HTERT RPE-1 (cell line): ENCODE data around the gene CDK19.

ENCODE experiments used
- in situ Hi-C: fragments of 300-500 bp; cut with MboI; formaldehyde crosslinking; loops from 4 replicates; pipeline ENCODE4 v1.14.3; 2020; ENCODE audit warnings: low sequenced_read_pairs

Gene CDK19

DNA sequence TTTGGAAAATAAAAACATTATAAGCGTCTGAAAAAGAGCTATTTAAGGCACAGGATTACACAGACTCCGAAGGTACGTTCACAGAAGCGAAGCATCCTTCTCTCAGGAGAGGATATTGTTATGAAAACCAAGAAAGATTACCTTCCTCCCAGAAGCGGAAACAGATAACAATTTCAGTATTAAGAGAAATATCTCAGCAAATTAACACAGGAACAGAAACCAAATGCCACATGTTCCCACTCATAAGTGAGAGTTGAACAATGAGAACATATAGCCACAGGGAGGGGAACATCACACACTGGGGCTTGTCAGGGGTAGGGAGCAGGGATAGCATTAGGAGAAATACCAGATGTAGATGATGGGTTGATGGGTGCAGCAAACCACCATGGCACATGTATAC is 109.7 kb downstream of the CDK19 start:
- in situ Hi-C loops: no loop called here

DNA sequence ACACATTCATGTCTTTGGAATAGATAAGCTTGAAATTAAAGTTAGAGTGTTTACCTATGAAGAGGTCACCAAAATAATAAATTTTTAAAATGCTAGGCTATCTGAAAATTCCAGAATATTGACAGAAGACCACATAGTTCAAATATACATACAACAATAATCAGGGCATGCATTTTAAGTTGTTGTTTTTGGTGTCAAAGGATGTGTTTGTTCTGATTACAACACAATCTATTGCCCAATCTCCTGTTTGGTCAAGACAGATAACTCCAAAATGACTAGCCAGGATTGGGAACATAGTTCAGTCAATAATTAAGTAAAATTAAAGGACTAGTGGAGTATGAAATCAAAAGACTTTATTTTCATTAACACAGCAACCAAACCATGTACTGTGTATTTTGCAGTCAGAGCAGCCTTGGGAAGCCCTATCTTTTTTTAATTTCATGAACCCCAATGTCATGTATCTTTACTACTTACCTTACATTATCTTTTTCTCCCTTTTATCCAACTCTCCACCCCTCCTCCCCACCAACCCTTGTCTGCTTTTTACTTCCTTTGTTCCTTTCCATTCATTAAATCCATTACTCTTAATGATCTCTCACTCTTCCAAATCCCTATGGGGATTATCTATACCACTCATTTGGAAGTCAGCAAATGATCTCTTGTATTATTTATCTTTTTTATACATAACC is 111.2 kb downstream of the CDK19 start:
- in situ Hi-C loops: no loop called here

DNA sequence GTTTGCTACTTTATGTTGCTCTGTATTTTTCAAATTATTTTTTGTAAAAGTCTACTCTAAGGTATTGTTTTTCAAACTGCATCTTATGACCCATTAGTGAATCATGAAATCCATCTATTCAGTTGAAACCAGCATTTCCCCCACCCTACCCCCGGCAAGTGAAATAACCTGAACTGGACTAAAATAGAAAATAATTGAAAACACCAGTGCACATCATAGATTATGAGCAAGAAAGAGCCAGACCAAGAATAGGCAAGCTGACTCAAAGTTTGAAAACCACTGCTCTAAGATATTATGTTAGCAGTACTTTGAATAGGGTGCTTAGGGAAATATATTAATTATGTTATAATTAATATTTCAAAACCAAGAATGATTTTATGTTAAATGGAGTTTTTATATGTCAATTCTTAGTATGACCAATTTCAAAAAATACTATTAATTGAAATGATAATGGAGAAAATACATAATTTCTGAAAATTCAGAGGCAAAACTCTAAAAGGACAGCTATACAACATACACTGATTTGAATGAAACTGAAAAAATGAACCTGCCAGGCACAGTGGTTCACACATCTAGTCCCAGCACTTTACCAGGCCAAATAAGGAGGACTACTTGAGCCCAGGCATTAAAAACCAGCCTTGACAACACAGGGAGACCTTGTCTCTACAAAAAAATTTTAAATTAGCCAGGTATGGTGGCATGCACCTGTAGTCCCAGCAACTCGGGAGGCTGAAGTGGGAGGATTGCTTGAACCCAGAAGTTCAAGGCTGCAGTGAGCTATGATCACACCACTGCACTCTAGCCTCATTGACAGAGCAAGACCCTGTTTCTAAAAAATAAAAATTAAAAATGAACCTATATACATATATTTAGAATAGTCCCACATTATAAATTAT is 112.0 kb downstream of the CDK19 start:
- in situ Hi-C loops: no loop called here

DNA sequence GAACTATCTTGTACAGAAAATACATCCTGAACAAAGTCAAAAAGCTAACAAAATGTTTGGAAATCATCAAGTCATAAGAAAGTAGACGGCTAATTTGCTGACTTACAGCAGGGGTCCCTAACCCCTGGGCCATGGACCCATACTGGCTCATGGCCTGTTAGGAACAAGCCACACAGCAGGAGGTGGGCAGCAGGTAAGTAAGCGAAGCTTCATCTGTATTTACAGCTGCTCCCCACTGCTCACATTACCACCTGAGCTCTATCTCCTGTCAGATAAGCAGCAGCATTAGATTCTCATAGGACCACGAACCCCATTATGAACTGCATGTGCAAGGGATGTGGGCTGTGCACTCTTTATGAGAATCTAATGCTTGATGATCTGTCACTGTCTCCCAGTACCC is 115.5 kb downstream of the CDK19 start:
- in situ Hi-C loops: no loop called here

DNA sequence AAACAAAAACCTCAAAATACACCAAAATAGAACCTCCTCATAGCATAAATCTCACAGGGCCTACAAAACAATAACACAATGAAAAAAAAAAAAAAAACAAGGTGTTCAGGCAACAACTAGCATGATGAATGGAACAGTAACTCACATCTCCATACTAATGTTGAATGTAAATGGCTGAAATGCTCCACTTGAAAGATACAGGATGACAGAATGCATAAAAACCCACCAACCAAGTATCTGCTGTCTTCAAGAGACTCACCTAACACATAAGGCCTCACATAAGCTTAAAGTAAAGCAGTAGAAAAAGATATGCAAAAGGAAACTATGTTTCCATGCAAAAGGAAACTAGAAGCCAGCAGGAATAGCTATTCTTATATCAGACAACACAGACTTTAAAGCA is 121.3 kb downstream of the CDK19 start:
- in situ Hi-C loops: no loop called here

DNA sequence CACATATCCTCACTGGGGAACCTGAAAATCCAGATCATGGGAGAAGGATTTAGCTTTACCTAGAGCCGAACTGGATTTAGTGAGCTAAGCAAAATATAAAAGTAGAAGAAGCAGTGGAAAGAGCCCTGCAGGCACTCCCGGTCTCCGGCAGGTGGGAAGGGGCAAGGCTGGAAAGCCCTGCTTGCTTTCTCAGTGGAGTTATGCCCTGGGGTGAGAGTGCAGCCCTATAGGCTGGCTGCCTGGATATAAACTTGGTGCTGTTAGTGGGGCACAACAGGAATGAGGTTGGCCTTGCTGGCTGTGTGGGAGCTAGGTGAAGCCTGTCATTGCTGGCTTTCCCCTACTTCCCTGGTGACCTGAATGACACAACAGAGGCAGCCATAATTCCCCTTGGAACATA is 122.0 kb downstream of the CDK19 start:
- in situ Hi-C loops: no loop called here

DNA sequence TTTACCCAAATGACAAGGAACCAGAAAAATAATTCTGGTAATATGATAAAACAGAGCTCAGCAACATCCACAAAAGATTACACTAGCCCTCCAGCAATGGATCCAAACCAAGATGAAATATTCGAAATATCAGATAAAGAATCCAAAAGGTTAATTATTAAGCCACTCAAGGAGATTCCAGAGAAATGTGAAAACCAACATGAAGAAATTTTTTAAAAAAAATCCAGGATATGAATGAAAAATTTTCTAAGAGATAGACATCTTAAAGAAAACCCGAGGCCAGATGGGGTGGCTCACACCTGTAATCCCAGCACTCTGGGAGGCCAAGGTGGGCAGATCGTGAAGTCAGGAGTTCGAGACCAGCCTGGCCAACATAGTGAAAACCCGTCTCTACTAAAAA is 124.4 kb downstream of the CDK19 start:
- in situ Hi-C loops: no loop called here

DNA sequence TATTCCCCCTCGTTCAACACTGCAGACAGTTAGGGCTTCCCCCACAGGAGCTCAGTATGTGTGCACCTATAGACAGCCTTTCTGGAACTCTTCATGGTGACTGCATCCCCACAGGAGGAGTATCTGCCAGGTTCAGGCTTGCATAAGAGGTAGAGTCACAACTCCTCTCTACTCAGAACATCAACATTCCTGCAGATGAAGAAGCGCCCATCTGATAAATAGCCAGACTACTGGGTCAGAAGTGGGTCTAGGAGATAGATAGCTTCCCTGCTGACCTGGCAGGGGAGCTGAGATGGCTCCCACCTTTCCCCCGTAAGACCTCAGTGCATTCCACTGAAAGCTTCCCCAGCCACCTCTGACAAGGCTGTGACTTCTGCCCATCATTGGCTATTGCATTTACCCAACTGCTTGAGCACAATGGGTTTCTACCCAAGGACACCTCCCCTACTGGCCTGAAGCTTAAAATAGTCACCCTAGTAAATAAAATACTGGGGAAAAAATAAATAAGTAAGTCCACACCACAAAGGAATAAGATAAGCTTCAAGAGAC is 125.1 kb downstream of the CDK19 start:
- in situ Hi-C loops: no loop called here

DNA sequence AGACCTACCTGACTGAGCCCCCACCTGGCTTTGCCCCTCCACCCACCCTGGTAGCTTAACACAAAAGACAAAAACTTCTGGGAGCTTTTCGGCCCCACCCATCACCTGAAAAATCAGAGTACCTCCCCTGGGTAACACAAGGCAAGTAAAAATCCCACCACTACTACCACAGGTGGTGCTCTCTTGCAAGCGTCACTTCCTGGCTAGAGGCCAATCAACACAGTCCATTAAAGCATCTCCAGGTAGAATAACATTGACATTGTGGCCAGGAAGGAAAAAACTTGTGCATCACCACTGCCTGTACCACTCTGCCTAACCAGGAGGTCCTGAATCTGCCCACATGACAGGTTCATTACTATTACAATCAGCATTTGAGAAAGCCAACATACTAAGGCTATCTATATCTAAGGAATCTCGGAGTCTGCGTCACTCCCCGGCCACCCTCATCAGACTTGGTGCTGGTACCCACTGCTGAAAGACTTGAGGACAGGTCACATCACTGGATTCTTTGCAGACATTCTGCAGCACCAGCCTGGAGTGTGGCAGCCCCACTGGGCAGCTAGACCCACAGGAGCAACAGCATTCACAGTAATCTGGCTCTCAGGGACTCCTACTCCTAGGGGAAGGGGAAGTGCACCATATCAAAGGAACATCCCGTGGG is 125.9 kb downstream of the CDK19 start:
- in situ Hi-C loops: no loop called here

DNA sequence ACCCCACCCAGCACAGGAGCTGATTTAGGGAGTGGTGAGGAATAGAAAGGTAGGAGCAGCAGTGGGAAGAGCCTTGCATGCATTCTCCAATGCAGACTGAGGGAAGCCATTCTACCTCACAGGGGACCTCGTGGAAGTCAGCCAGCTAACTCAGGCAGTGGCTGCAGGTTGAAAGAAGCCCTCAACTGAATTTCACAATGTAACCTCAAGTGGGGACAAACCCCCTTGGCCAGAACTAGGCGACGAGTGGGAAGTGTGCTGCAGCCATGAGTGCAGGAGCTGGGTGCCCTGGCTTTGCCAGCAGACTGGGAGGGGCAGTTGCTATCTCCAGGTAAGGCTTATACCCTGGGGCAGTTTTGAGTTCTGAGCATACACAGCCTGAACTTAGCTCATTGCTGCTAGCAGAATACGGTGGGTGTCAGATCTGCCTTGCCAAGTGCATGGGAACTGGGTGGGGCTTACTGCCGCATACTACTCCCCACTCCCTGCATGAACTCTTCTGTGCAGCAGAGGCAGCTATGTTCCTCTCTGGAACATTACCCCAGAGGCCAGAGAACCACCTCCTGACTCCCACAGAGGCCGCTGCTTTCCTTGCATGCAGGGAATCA is 126.5 kb downstream of the CDK19 start:
- in situ Hi-C loops: no loop called here

DNA sequence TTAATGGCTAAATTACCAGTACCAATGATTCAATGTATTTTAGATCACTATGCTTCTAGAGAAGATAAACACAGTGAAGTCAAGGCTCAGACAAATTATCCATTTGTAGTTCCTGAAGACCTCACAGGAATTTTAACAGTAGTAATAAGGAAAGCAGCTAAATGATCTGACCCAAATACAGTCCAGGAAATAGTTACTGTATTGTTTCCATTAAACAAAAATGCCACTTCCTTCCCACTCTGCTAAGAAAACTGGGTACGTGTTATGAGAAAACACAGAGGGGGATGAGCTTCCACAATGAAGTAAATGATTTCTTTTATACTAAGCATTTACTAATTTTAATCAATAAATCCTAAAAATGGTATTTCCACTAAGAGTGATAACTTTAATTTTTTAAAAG is 127.9 kb downstream of the CDK19 start:
- in situ Hi-C loops: no loop called here

DNA sequence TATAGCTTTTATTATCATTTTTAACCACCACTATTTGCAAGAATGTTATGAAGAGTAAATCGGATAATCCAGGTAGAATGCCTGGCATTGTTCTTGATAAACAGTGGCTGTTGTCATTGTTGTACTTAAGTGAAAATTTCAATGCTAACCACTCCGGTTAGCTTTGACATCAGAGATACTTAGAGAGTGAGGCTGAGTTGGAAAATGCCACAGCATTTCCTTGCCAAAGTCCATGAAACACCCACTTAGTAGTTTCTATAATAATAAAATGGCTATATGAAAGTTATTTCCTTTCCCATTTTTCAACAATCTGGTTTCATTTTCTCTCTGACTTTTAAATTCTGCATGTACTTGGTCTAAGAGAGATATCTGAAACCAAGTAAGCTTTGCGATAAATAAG is 132.0 kb downstream of the CDK19 start:
- in situ Hi-C loops: no loop called here

DNA sequence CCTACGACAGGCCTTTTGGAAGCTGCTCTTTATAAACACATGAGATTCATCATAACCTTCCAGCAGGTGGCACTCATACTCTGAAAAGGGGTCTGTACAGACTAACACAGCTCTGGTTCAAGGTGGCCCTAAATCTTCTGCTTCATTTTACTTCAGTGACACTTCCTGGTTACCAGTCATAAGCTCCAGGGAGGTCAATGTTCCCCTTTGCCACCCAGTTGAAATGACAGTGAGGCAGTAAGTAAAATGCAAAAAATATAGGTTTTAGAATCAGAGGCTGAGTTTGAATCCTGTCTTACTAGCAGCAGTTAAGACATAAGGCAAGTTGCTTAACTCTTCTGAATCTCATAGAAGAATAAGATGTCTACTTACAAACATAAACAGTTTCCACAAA is 132.8 kb downstream of the CDK19 start:
- in situ Hi-C loops: no loop called here

DNA sequence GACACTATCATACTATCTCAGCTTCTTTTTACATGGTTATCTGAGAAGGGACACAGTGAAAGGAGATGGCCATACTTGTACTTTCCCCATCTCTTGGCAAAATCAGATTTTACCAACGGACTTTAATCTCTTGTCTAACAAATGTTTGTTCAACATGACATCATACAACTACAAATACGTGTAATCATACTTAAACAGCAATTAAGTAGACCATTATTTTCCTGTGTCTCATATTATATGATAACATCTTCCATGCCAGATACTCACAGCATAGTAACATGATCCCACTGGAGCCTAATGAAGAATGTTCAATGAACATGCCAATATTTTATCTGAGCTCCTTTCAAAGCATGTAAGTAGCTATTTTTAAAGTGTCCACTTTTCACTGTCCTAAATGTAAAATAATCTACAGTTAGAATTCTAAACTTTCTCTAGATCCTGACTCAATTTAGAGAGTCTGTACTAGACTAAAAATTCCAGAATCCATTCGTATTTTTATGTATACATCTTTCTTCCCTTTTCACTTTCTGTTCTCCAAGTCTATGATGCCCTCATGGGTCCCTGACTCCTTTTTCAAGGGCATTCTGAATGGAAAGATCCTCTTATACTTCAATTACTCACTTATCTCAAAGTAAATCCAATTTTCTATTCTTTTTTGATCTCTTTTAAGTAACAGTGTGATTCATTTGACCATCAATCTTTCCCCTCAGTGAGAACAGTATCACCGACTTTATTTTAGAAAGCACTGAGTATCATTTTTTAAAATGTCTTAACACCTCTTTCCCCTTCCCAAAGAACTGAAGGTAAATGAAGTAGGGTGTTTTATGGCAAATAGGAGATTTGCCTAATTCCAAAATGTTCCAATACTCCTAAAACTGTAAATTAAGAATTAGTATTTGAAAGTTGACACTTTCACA is 133.5 kb downstream of the CDK19 start:
- in situ Hi-C loops: no loop called here

DNA sequence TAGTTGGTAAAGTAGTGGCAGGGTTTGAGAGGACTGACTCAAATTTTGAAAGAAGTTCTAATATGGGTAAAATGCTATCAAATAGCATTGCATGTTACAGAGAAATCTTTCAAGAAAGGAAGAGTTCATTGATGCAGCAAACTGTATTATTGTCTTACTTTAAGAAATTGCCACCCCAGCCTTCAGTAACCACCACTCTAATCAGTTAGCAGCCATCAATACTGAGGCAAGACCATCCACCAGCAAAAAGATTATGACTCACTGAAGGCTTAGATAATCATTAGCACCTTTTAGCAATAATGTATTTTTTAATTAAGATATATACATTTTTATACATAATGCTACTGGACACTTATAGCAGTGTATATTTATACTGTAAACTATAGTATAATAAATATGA is 138.9 kb downstream of the CDK19 start:
- in situ Hi-C loops: no loop called here

DNA sequence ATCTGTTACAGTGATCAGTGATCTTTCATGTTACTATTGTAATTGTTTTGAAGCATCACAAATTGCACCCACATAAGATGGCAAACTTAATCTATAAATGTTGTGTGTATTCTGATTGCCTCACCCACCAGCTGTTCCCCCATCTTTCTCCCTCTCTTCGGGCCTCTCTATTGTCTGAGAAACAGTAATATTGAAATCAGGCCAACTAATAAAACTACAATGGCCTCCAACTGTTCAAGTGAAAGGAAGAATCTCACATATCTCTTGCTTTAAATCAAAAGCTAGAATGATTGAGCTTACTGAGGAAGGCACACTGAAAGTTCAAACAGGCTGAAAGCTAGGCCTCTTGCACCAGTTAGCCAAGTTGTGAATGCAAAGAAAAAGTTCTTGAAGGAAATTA is 141.2 kb downstream of the CDK19 start:
- in situ Hi-C loops: no loop called here

DNA sequence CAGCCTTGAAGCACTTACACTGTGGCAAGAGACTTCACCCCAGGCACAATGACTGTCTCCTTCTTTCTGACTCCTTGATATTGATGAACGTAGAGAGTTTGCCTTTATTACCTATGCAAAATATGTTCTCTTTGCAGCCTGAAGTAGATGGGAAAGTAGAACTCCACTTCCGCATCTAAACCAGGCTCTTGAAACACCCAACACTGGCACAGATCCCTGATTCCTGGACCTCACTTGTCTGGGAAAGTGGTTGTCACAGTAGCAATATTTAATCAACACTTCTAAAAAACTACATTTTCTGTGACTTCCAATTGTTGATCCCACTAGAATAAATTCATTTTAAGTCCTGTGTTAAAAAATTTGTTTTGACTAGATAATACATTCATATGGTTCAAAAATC is 143.1 kb downstream of the CDK19 start:
- in situ Hi-C loops: no loop called here

DNA sequence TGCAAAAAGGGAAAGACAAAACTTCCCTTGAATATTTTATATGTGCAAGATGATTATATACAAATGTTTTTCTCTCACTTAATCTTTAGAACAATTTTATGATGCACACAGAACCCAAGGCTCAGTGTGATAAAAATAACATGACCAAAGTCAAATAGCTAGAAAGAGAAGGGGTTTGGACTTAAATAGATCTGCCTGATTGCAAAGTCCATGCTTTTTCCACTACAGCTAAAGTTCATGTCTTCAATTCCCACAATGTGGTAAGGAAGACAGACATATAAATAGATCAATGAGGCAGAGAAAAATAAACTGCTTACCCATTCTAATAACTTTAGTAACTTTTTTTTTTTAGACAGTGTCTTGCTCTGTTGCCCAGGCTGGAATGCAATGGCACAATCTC is 143.8 kb downstream of the CDK19 start:
- in situ Hi-C loops: no loop called here

DNA sequence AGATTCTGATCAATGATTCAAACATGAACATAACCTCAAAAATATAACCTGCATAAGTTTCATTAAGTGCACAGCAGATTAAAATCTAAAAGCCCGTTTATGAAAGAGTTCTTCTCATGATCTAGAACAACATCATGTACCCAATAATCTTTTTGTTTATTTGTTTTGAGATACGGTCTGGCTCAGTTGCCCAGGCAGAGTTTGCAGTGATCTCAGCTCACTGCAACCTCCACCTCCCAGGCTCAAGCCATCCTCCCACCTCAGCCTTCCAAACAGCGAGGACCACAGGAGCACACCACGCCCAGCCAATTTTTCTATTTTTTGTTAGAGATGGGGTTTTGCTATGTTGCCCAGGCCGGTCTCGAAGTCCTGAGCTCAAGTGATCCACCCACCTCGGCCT is 149.7 kb downstream of the CDK19 start:
- in situ Hi-C loops: no loop called here

DNA sequence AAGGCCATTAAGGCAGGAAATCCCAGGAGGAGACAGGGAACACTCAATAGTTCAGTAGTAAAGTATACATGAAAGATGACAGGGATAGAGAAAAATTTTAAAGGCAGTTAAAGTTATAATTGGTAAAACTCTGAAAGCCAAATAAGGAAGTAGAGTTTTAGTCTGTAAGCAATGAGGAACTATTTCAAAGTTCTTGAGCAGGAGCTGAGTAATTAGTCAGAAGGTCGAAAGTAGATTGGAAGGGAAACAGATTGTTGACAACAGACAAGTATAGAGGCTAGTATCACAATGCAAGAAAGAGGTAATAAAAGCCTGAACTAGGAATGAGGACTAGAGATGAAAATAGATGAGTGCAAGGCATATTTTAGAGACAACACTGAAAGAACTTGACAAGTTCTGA is 150.3 kb downstream of the CDK19 start:
- in situ Hi-C loops: no loop called here
